GM19193 (cell line): Measurements from ENCODE around the gene LITAF.

Source experiments
- POLR2A ChIP-seq: IDR thresholded peaks from 4 replicates; pipeline ENCODE4 v1.6.1; 2011; ENCODE audit not compliant: insufficient read depth, insufficient read length; ENCODE audit errors: extremely low read depth

LITAF gene

DNA sequence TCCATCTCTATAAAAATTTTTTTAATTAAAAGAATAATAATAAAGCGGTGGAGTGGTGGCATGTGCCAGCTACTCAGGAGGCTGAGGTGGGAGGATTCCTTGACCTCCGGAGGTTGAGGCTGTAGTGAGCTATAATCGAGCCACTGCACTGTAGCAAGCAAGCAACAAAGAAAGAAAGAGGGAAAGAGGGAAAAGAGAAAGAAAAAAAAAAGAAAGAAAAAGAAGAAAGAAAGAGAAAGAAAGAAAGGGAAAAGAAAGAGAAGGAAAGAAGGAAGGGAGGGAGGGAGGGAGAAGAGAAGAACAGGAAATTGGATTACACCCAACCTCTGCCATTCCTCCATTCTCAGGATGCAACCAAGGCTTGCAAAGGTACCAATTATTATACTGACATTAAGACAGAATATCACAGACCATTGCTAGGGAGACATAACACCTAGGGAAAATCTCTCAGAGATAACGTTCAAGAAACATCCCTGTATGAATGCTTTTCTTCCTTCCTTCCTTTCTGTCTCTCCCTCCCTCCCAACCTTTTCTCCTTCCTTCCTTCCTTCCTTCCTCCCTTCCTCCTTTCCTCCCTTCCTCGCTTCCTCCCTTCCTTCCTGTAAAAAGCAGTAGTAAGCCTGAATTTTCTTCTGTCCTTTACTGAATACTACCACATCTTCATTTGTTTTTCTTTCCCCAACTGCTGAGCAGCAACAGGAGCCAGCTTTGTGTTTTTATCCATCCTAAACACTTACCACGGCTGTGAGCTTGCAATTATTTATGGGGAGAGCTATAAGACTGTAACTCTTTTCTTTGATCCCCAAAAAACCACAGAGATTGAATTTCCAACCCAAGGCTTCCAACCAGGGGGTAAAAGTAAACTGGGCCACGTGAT lies 1.8 kb upstream of the LITAF start:
- no peak for TF ChIP-seq POLR2A

GRCh38 chr16:11587643-11588247 lies 1.0 kb upstream of the LITAF start:
- no peak for TF ChIP-seq POLR2A

DNA sequence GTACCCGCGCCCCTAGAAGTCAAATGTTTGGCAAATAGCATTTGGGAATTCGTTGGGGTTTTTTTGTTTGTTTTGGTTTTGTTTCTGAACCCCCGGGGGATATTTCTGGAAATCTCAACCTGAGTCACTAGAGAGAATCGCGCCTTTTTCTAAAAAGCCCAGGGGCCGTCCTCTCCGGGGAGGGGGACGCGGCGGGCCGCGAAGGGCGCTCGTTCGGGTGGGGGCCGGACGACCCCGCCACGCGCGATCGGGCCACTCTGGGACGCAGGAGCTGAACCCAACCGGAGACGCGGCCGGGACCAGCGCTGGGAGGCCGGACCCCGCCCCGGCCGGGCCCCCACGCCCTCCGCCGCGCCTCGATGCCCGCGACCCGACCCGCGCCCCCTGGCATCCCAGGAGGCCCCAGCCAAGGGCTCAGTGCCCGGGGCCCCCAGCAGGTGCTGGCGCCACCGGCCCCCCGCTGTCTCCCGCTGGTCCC lies 302 bp downstream of the LITAF start:
- TF ChIP-seq POLR2A, result no peak

DNA sequence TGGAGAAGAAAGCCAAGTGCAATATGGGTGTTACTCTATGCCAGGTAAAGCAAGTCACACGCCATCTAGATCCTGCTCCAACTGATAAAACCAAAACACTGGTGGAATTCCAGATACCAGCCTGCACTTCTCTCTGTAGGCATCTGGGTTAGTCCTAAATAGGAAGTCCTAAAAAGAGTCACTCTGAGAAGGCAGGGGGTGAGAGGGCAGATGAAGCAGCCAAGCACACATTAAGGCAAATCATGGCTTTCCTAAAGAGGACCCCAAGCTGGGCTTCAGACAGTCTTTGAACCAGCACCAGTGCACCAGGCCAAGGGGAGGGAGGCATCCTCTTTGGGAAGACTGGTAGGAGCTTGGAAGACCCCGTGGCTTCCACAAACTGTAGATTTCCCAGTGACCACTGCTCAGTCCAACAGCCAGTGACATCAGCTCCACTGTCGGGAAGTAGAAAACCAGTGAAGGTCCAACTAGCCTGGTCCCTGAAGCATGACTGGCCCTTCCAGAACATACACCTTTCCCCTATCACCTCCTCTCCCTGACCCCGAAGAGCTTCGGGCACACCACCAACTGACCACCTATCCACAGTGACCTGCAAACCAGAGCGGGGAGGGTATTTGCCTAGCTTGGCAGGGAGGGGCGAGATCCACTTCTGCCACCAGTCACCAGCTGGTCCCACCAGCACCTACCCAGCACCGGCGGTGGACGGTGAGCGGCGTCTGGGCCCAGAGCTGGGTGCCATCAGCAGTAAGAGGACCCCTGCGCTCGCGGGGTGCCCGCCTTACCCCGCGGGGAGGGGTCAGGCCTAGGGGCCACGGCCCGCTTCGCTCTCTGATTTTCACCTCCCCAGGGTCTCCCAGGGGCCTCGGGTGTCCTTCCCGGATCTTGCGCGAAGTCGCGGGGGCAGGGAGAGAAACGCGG lies 1.0 kb downstream of the LITAF start:
- peak; percentile 24 for TF ChIP-seq POLR2A

DNA sequence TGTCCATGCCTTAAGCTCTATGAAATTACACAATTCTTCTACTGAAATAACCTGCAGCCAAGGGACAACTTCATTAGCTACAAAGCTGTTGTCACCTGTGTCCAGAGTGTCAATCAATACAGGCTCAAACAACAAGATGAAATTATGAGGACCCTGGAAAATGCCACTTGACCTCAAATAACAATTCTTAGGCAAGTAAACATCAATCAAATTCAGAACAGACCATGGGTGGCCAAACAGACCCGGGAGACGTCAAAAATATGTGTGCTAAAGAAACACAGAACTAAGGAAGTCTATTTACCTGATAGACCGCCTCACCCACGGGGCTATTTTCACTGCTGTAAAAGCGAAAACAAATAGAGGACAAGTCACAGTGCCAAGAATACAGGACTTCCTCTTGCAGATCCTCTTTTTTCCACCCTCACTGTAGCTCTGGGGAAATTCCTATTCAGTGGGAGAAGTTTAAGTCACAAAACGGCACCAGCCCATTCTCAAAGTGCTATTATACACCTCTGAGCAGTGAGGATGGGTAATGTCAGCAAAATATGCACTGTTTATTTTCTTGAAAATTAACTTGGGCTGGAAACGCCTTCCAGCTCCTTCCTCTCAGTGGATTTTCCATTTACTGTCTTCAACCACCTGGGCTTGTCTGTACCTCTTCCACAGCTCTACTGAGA lies 2.7 kb downstream of the LITAF start:
- no peak for TF ChIP-seq POLR2A

- TF ChIP-seq POLR2A, result no peak
Measured at GRCh38 chr16:11583166-11583565, 3.6 kb downstream of the LITAF start.

GRCh38 chr16:11582157-11582814 lies 4.4 kb downstream of the LITAF start:
- TF ChIP-seq POLR2A, result no peak

DNA sequence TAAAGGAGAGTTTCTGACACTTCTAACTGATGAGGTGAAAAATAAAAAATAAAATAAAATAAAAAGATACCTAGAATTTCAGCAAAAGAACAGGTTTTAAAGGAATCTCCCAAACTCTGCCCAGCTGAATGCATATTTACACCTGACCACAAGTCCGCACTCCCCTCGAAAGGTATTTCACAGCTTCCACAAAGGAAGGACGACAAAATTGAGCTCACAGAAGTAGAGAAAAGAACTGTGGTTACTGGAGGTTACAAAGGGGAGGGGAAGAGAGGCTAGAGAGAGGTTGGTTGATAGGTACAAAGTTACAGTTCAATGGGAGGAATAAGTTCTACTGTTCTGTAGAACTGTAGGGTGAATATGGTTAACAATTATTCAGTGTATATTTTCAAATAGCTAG lies 5.0 kb downstream of the LITAF start:
- TF ChIP-seq POLR2A, result no peak

- no peak for TF ChIP-seq POLR2A
Measured at GRCh38 chr16:11580451-11581086, 6.2 kb downstream of the LITAF start.

GRCh38 chr16:11576427-11577289 lies 10.1 kb downstream of the LITAF start:
- TF ChIP-seq POLR2A, result no peak

DNA sequence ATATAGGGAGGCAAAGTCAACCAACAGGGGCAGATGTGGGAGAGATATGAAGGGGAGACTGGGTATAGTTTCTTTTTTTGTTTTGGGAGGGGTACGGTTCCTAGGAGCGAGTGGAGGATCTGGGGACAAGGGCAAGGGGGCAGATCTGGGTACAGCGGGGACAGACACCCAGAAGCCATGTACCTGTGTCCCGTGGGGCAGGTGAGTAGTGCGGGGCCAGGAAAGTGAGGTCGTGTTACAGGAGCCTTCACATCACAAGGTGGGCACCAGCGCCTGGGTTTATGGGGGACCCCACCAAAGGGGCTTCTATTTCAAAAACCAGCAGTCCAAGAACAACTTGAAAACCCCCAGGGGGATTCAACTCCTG lies 11.5 kb downstream of the LITAF start:
- no peak for TF ChIP-seq POLR2A

- TF ChIP-seq POLR2A, result no peak
Measured at GRCh38 chr16:11572301-11572995, 14.3 kb downstream of the LITAF start.

GRCh38 chr16:11571549-11571948 lies 15.2 kb downstream of the LITAF start:
- no peak for TF ChIP-seq POLR2A

DNA sequence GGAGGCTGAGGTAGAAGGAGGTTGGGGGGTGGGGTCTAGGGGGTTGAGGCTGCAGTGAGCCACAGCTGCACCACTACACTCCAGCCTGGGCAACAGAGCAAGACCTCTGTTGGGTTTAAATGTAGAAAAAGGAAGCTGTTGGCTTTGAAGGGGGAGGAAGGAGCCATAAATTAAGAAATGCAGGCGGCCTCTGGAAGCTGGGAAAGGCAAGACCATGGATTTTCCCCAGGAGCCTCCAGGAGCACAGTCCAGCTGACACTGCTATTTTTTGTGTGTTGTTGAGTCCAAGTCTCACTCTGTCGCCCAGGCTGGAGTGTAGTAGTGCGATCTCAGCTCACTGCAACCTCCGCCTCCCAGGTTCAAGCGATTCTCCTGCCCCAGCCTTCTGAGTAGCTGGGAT lies 15.9 kb downstream of the LITAF start:
- no peak for TF ChIP-seq POLR2A
